ENCODE measurements around the gene MCM10. TPM values are rescaled to one million over a fixed set of nuclear protein-coding genes. Genes with fewer than 3 reads are reported as not detected.

MCM10 gene
- total and polyA plus RNA-seq, 7 donors, result 0.07 to 0.83 (median 0.17) TPM; not detected in 1

DNA sequence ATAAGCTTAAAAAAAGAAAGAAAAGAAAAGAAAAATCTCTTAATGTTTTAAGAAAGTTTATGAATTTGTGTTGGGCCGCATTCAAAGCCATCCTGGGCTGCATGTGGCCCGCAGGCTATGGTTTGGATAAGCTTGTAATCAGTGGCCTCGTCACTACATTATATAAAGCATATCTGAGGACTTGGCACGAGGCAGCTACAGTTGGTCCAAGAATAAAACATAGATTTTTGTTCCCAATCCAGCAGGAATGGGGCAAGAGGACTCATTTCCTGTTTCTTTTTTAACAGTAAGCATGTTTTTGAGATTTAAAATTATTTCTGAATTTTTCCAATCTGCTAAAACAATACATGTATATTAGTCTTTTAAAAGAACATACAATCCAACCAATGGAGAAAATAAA is 28.6 kb downstream of the MCM10 start:
- Histone ChIP-seq H3K4me1 (peaks cover 10% of the 10 kb centered on the region), H3K4me3 (no peak overlapping the region), H3K36me3 (ENCODE audit: insufficient read depth in 1 of 2, low read depth in 1 of 2) (no peaks in the 10 kb centered on the region), H3K27me3 (ENCODE audit: insufficient read depth in 3 of 3, low read length in 2 of 3) (no peaks in the 10 kb centered on the region), H3K9me3 (no peaks in the 10 kb centered on the region), H3K27ac (no peak overlapping the region)
- intact Hi-C loops (cut with DNase I), result no loop called here
- TF ChIP-seq, protein P1, sequence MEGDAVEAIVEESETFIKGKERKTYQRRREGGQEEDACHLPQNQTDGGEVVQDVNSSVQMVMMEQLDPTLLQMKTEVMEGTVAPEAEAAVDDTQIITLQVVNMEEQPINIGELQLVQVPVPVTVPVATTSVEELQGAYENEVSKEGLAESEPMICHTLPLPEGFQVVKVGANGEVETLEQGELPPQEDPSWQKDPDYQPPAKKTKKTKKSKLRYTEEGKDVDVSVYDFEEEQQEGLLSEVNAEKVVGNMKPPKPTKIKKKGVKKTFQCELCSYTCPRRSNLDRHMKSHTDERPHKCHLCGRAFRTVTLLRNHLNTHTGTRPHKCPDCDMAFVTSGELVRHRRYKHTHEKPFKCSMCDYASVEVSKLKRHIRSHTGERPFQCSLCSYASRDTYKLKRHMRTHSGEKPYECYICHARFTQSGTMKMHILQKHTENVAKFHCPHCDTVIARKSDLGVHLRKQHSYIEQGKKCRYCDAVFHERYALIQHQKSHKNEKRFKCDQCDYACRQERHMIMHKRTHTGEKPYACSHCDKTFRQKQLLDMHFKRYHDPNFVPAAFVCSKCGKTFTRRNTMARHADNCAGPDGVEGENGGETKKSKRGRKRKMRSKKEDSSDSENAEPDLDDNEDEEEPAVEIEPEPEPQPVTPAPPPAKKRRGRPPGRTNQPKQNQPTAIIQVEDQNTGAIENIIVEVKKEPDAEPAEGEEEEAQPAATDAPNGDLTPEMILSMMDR (IDR thresholded peaks at IDR 0.05), result no peak
- ATAC-seq, result no peak
- DNase-seq, result no peak
- WGBS, 3 donors, result 74 to 79% (median 74%) methylated on average over 4 of the region's 4 CpGs

DNA sequence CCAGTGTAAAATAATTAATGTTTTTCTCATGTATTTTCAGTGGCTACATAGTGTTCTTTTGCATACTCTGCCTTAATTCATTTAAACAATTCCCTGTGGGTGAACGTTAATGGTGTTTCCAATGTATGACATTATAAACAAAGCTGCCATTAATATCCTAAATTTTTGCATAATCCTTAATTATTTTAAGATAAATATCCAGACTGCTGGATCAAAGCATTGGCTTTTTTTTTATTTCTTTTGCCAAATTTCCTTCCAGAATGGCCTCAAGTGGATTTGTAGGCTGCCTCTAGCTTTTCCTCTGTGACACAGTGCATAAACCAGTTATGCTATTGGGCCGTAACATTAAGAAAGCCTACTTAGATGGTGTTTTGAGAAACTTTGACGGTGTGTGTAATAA is 29.5 kb downstream of the MCM10 start:
- Histone ChIP-seq H3K4me3 (no peak overlapping the region), H3K27me3 (ENCODE audit: insufficient read depth in 3 of 3, low read length in 2 of 3) (no peaks in the 10 kb centered on the region), H3K27ac (no peak overlapping the region), H3K4me1 (peaks cover 1% of the 10 kb centered on the region), H3K9me3 (no peaks in the 10 kb centered on the region), H3K36me3 (ENCODE audit: insufficient read depth in 1 of 2, low read depth in 1 of 2) (no peaks in the 10 kb centered on the region)
- WGBS, 3 donors, result 95 to 98% (median 97%) methylated on average over 3 of the region's 3 CpGs
- ATAC-seq, result no peak
- TF ChIP-seq, protein P1 (IDR thresholded peaks at IDR 0.05), result no peak
- intact Hi-C loops (cut with DNase I), result no loop called here
- no peak for DNase-seq

DNA sequence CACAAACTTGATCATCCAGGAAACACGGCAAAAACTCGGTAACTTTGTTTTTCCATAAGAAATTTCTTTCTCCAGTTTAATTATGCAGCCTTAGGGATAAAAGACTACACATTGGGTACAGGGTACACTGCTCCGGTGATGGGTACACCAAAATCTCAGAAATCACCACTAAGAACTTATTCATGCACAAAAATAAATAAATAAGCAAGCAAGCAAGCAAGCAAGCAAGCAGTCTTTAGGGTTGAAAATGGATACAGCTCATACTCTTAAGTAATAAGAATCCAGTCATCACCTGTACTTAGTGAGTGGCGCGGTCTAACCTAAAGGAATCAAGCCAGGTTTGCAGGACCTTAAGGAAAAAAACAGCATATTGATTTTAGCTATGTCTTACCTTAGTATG is 30.0 kb downstream of the MCM10 start:
- no peak overlapping the region for H3K4me3 ChIP-seq
- H3K4me1 ChIP-seq, result no peaks in the 10 kb centered on the region
- no peaks in the 10 kb centered on the region for H3K9me3 ChIP-seq
- 96 to 97% (median 97%) methylated on average over 5 of the region's 5 CpGs for WGBS, 3 donors
- ATAC-seq (no peak), DNase-seq (no peak)
- TF ChIP-seq, protein P1 (IDR thresholded peaks at IDR 0.05), result no peak
- intact Hi-C loops (cut with DNase I), result no loop called here
- H3K36me3 ChIP-seq (ENCODE audit: insufficient read depth in 1 of 2, low read depth in 1 of 2), result no peaks in the 10 kb centered on the region
- H3K27ac ChIP-seq, result no peak overlapping the region
- no peaks in the 10 kb centered on the region for H3K27me3 ChIP-seq (ENCODE audit: insufficient read depth in 3 of 3, low read length in 2 of 3)

DNA sequence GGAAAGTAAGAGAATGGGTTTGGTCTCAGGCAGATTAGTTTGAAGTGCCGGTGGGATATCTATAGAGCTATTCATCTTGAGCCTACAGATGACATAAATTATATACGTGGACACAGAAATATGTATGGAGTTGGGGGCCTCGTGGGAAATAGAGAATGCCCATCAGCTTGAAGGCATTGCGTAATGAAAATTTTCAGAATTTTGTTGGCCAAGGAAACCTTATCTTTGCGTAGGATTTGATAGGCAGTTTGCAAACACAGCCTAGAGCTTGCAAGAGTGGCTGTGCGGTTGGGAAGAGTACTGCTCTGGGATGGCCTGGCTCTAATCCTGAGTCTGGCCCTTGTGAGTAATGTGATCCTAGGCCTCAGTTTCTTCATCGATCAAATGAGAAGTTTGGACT is 32.3 kb downstream of the MCM10 start:
- Histone ChIP-seq H3K4me1 (no peaks in the 10 kb centered on the region), H3K36me3 (ENCODE audit: insufficient read depth in 1 of 2, low read depth in 1 of 2) (no peaks in the 10 kb centered on the region), H3K4me3 (no peak overlapping the region), H3K27me3 (ENCODE audit: insufficient read depth in 3 of 3, low read length in 2 of 3) (no peaks in the 10 kb centered on the region), H3K9me3 (no peaks in the 10 kb centered on the region), H3K27ac (no peak overlapping the region)
- ATAC-seq, result no peak
- DNase-seq, result no peak
- 95 to 96% (median 95%) methylated on average over 7 of the region's 7 CpGs for WGBS, 3 donors
- intact Hi-C loops (cut with DNase I), result no loop called here
- TF ChIP-seq, protein P1 (IDR thresholded peaks at IDR 0.05), result no peak

DNA sequence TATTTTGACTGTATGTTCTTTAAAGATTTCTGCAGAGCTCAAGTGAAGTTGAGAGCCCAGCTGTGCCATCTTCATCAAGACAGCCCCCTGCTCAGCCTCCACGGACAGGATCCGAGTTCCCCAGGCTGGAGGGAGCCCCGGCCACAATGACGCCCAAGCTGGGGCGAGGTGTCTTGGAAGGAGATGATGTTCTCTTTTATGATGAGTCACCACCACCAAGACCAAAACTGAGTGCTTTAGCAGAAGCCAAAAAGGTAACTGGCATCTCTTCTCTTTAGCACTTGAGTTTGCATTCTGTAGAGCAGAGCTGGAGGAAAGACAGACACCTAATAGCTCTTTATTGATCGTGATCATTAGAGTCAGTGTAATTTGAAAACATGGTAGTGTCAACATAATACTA is 33.7 kb downstream of the MCM10 start:
- WGBS, 3 donors, result 94 to 95% (median 95%) methylated on average over 6 of the region's 6 CpGs
- intact Hi-C loops (cut with DNase I), result no loop called here
- DNase-seq (no peak), ATAC-seq (no peak)
- TF ChIP-seq, protein P1 (IDR thresholded peaks at IDR 0.05), result no peak
- Histone ChIP-seq H3K27ac (no peak overlapping the region), H3K27me3 (ENCODE audit: insufficient read depth in 3 of 3, low read length in 2 of 3) (no peaks in the 10 kb centered on the region), H3K36me3 (ENCODE audit: insufficient read depth in 1 of 2, low read depth in 1 of 2) (no peaks in the 10 kb centered on the region), H3K9me3 (no peaks in the 10 kb centered on the region), H3K4me3 (no peak overlapping the region), H3K4me1 (no peaks in the 10 kb centered on the region)
